HFFc6 (cell line): ENCODE data around the gene ECD. TPM values are rescaled to one million over a fixed set of nuclear protein-coding genes. Genes with fewer than 3 reads are reported as not detected.

Source experiments
- DNase-seq: peaks from one replicate; pipeline ENCODE4 v3.0.0-alpha.2; 2018
- H3K27ac Mint-ChIP-seq: 2 replicates; pipeline ENCODE4 v1.8.0; 2020; ENCODE audit warnings: mild to moderate bottlenecking, mixed read lengths
- H3K27me3 Mint-ChIP-seq: 2 replicates; pipeline ENCODE4 v1.8.0; 2021; ENCODE audit warnings: mild to moderate bottlenecking, moderate library complexity, mixed read lengths; ENCODE audit not compliant: insufficient read depth
- H3K36me3 Mint-ChIP-seq: 2 replicates; pipeline ENCODE4 v1.8.0; 2021; ENCODE audit warnings: low read depth, mixed read lengths
- H3K4me1 Mint-ChIP-seq: 2 replicates; pipeline ENCODE4 v1.8.0; 2020; ENCODE audit warnings: low read depth, mixed read lengths
- H3K4me3 Mint-ChIP-seq: 2 replicates; pipeline ENCODE4 v1.8.0; 2020; ENCODE audit warnings: mild to moderate bottlenecking, moderate library complexity, mixed read lengths
- H3K9me3 Mint-ChIP-seq: 2 replicates; pipeline ENCODE4 v1.8.0; 2020; ENCODE audit warnings: mild to moderate bottlenecking, mixed read lengths
- CTCF ChIP-seq: fragments of 200-600 bp; sonication (generic); IDR thresholded peaks from 2 replicates; pipeline ENCODE4 v1.5.0; 2021; ENCODE audit warnings: antibody characterized with exemption, mild to moderate bottlenecking
- total RNA-seq, 6 experiments: library from RNA; stranded (reverse); fragmentation: NEBNext Ultra II Directional; extraction: Animal tissue kit (Norgen Biotek cat#: 25700); gene quantifications; 2 replicates in 1 of 6; 3 replicates in 5 of 6; pipeline ENCODE4 v1.2.3, GENCODE V29; 2021

The ECD gene
- total RNA-seq, 6 experiments from 2014 or later: 31.3 to 39.0 (median 33.6) TPM

- peak overlapping the region; percentile 92 for H3K4me3 Mint-ChIP-seq
- DNase-seq: peak; percentile 71
- H3K9me3 Mint-ChIP-seq: no peaks in the 10 kb centered on the region
- peaks cover 14% of the 10 kb centered on the region; the same call in 1 of the 2 replicates for H3K36me3 Mint-ChIP-seq
- peak overlapping the region; percentile 95 for H3K27ac Mint-ChIP-seq
- peaks cover 3% of the 10 kb centered on the region for H3K27me3 Mint-ChIP-seq
- H3K4me1 Mint-ChIP-seq: peaks cover 40% of the 10 kb centered on the region
- no peak for TF ChIP-seq CTCF
Measured at GRCh38 chr10:73096041-73096448, 71.8 kb downstream of the ECD start.

GRCh38 chr10:73095481-73096021 is 72.3 kb downstream of the ECD start:
- no peaks in the 10 kb centered on the region for H3K9me3 Mint-ChIP-seq

GRCh38 chr10:73094986-73095480 is 72.8 kb downstream of the ECD start:
- no peak for TF ChIP-seq CTCF
- Mint-ChIP-seq H3K4me1 (peaks cover 40% of the 10 kb centered on the region), H3K36me3 (peaks cover 14% of the 10 kb centered on the region; the same call in 1 of the 2 replicates), H3K27ac (peak overlapping the region; percentile 95), H3K4me3 (peak overlapping the region; percentile 92), H3K27me3 (peaks cover 3% of the 10 kb centered on the region), H3K9me3 (no peaks in the 10 kb centered on the region)
- DNase-seq: no peak

More at GRCh38 chr10:73095481-73096021, 72.3 kb downstream of the ECD start:
- Mint-ChIP-seq H3K36me3 (peaks cover 14% of the 10 kb centered on the region; the same call in 1 of the 2 replicates), H3K4me1 (peaks cover 40% of the 10 kb centered on the region), H3K27ac (peak overlapping the region; percentile 95), H3K4me3 (peak overlapping the region; percentile 92), H3K27me3 (peaks cover 3% of the 10 kb centered on the region)
- DNase-seq: peak; percentile 71
- TF ChIP-seq CTCF: no peak

- Mint-ChIP-seq H3K4me3 (peak overlapping the region; percentile 92), H3K27me3 (peaks cover 3% of the 10 kb centered on the region), H3K36me3 (peaks cover 14% of the 10 kb centered on the region; the same call in 1 of the 2 replicates), H3K27ac (peak overlapping the region; percentile 95), H3K4me1 (peaks cover 40% of the 10 kb centered on the region), H3K9me3 (no peaks in the 10 kb centered on the region)
- peak; percentile 19 for DNase-seq
- no peak for TF ChIP-seq CTCF
Measured at GRCh38 chr10:73093922-73094850, 73.6 kb downstream of the ECD start.

GRCh38 chr10:73092830-73093229 is 75.0 kb downstream of the ECD start:
- H3K4me3 Mint-ChIP-seq: peak overlapping the region; percentile 92

More at GRCh38 chr10:73092830-73093229, 75.0 kb downstream of the ECD start:
- Mint-ChIP-seq H3K27ac (peak overlapping the region; percentile 38; the same call in 1 of the 2 replicates), H3K36me3 (peaks cover 15% of the 10 kb centered on the region; the same call in 1 of the 2 replicates), H3K27me3 (peaks cover 3% of the 10 kb centered on the region), H3K9me3 (no peaks in the 10 kb centered on the region), H3K4me1 (peaks cover 51% of the 10 kb centered on the region)
- DNase-seq: no peak
- no peak for TF ChIP-seq CTCF
